ENCODE results near the gene NUPR2. TPM values are rescaled to one million over a fixed set of nuclear protein-coding genes. Genes with fewer than 3 reads are reported as not detected.
"Not testable (repeated sequence)": the region's sequence is repeated elsewhere in the genome, so short reads cannot be mapped to it uniquely, and the experiment has no call there.

Gene NUPR2
- total RNA-seq, 4 donors from 2014 or later: not detected

GRCh38 chr7:56079450-56080185 lies 36.6 kb downstream of the NUPR2 start:
- Histone ChIP-seq H3K36me3 (peaks cover 0 to 20% of the 10 kb centered on the region in 2 donors), H3K4me3 (no peak overlapping the region), H3K27ac (peak overlapping the region; percentile 94 to 99 (median 95)), H3K4me1 (peaks cover 62 to 72% of the 10 kb centered on the region in 2 donors), H3K9me3 (no peaks in the 10 kb centered on the region), H3K27me3 (no peaks in the 10 kb centered on the region)
- intact Hi-C loops (cut with DNase I; ENCODE audit: low total_unique reads) (loop anchor here (1.0 to 5.0 kb wide), 2 partner anchors 14 to 712 kb away; partner anchors contain the start of gene LANCL2), in situ Hi-C loops (cut with MboI; ENCODE audit: low sequenced_read_pairs in 4 of 4) (loop anchor here in 2 of 4 donors (10.0 to 25.0 kb wide), 4 partner anchors 75 to 442 kb away; no protein-coding TSS in a partner anchor)
- peak; percentile 65 to 75 for ATAC-seq
- TF ChIP-seq POLR2A (IDR thresholded peaks at IDR 0.05): no peak
- TF ChIP-seq, protein P1, sequence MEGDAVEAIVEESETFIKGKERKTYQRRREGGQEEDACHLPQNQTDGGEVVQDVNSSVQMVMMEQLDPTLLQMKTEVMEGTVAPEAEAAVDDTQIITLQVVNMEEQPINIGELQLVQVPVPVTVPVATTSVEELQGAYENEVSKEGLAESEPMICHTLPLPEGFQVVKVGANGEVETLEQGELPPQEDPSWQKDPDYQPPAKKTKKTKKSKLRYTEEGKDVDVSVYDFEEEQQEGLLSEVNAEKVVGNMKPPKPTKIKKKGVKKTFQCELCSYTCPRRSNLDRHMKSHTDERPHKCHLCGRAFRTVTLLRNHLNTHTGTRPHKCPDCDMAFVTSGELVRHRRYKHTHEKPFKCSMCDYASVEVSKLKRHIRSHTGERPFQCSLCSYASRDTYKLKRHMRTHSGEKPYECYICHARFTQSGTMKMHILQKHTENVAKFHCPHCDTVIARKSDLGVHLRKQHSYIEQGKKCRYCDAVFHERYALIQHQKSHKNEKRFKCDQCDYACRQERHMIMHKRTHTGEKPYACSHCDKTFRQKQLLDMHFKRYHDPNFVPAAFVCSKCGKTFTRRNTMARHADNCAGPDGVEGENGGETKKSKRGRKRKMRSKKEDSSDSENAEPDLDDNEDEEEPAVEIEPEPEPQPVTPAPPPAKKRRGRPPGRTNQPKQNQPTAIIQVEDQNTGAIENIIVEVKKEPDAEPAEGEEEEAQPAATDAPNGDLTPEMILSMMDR (IDR thresholded peaks at IDR 0.05 in 4 of 5, conservative IDR thresholded peaks at IDR 0.05 in 1 of 5): peak; percentile 86 to 90 (median 90)
- DNase-seq: peak; percentile 91 to 96

DNA sequence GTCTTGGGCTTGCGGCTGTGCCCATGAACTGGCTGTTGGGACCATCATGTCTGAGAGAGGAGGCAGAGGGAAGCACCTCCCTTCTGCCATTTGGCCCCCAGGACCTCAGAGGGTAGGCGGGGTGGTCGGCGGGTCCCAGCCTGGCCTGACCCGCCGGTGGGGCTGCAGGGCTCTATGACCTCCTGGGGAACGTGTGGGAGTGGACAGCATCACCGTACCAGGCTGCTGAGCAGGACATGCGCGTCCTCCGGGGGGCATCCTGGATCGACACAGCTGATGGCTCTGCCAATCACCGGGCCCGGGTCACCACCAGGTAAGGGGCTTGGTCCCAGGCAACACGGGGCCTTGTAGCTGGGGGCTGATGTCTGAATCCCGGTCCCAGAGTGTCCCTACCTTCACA lies 38.0 kb downstream of the NUPR2 start:
- in situ Hi-C loops (cut with MboI; ENCODE audit: low sequenced_read_pairs in 4 of 4): loop anchor here in 2 of 4 donors (10.0 to 25.0 kb wide), 3 partner anchors 73 to 441 kb away; no protein-coding TSS in a partner anchor
- H3K27ac ChIP-seq: peak overlapping the region; percentile 94 to 99 (median 95)
- peak in 1 of 2 donors; percentile 37 for DNase-seq

GRCh38 chr7:56077681-56078080 lies 38.5 kb downstream of the NUPR2 start:
- DNase-seq: peak in 1 of 2 donors; percentile 34
- in situ Hi-C loops (cut with MboI; ENCODE audit: low sequenced_read_pairs in 4 of 4): loop anchor here in 2 of 4 donors (10.0 to 25.0 kb wide), 3 partner anchors 73 to 440 kb away; no protein-coding TSS in a partner anchor
- intact Hi-C loops (cut with DNase I; ENCODE audit: low total_unique reads): no loop called here
- Histone ChIP-seq H3K27me3 (no peaks in the 10 kb centered on the region), H3K4me3 (no peak overlapping the region), H3K27ac (peak overlapping the region; percentile 94 to 99 (median 95)), H3K9me3 (no peaks in the 10 kb centered on the region), H3K4me1 (peaks cover 43 to 56% of the 10 kb centered on the region in 2 donors), H3K36me3 (peaks cover 0 to 23% of the 10 kb centered on the region in 2 donors)
- no peak for ATAC-seq
- TF ChIP-seq, protein P1 (IDR thresholded peaks at IDR 0.05 in 4 of 5, conservative IDR thresholded peaks at IDR 0.05 in 1 of 5): no peak
- no peak for TF ChIP-seq POLR2A (IDR thresholded peaks at IDR 0.05)

More for the DNA sequence above, 38.0 kb downstream of the NUPR2 start:
- intact Hi-C loops (cut with DNase I; ENCODE audit: low total_unique reads): no loop called here
- Histone ChIP-seq H3K4me3 (no peak overlapping the region), H3K4me1 (peaks cover 48 to 61% of the 10 kb centered on the region in 2 donors), H3K36me3 (peaks cover 0 to 20% of the 10 kb centered on the region in 2 donors), H3K9me3 (no peaks in the 10 kb centered on the region), H3K27me3 (no peaks in the 10 kb centered on the region)
- TF ChIP-seq, protein P1 (IDR thresholded peaks at IDR 0.05 in 4 of 5, conservative IDR thresholded peaks at IDR 0.05 in 1 of 5): no peak
- no peak for TF ChIP-seq POLR2A (IDR thresholded peaks at IDR 0.05)
- no peak for ATAC-seq

GRCh38 chr7:56074371-56074791 lies 41.8 kb downstream of the NUPR2 start:
- in situ Hi-C loops (cut with MboI; ENCODE audit: low sequenced_read_pairs in 4 of 4) (loop anchor here in 3 of 4 donors (5.0 to 25.0 kb wide), 7 partner anchors 67 to 1312 kb away; partner anchors contain the start of genes LANCL2 (in 1 of the 3), MRPS17 (in 1 of the 3), NIPSNAP2 (in 1 of the 3) and SEC61G (in 1 of the 3)), intact Hi-C loops (cut with DNase I; ENCODE audit: low total_unique reads) (loop anchor here (1.0 to 5.0 kb wide), 2 partner anchors 70 to 432 kb away; no protein-coding TSS in a partner anchor)
- DNase-seq (peak; percentile 70 to 89), ATAC-seq (peak; percentile 81 to 84)
- H3K27me3 ChIP-seq: no peaks in the 10 kb centered on the region
- peaks cover 11 to 23% of the 10 kb centered on the region in 2 donors for H3K4me1 ChIP-seq
- peaks cover 0 to 35% of the 10 kb centered on the region in 2 donors for H3K36me3 ChIP-seq
- TF ChIP-seq POLR2A (IDR thresholded peaks at IDR 0.05): no peak
- TF ChIP-seq, protein P1 (IDR thresholded peaks at IDR 0.05 in 4 of 5, conservative IDR thresholded peaks at IDR 0.05 in 1 of 5): peak; percentile 79 to 95 (median 93)
- H3K27ac ChIP-seq: peak overlapping the region; percentile 20 to 56 (median 44)
- no peak overlapping the region for H3K4me3 ChIP-seq
- no peaks in the 10 kb centered on the region for H3K9me3 ChIP-seq

DNA sequence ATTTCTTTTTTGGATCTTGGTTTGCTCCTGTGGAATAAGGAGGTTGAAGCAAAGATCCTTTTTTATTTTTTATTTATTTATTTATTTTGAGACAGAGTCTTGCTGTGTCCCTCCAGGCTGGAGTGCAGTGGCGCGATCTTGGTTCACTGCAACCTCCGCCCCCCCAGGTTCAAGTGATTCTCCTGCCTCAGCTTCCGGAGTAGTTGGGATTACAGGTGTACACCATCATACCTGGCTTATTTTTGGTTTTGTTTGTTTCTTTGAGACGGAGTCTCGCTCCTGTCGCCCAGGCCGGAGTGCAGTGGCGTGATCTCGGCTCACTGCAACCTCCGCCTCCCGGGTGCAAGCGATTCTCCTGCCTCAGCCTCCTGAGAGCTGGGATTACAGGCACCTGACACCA lies 49.8 kb downstream of the NUPR2 start:
- DNase-seq; H3K9me3 ChIP-seq; intact Hi-C loops (cut with DNase I; ENCODE audit: low total_unique reads); ATAC-seq; H3K4me3 ChIP-seq; H3K4me1 ChIP-seq; H3K27me3 ChIP-seq; H3K27ac ChIP-seq: not testable (repeated sequence)
- H3K36me3 ChIP-seq: peaks cover 0 to 48% of the 10 kb centered on the region in 2 donors
- in situ Hi-C loops (cut with MboI; ENCODE audit: low sequenced_read_pairs in 4 of 4): loop anchor here in 1 of 4 donors (25.0 kb wide), 3 partner anchors 104 to 1304 kb away; partner anchors contain the start of genes LANCL2, MRPS17, NIPSNAP2 and SEC61G

All from gastrocnemius medialis (tissue), 4 donors.